Sigmoid colon (tissue), 4 donors: ENCODE results near the gene KCNE1.

Experiments
- EP300 ChIP-seq, 4 donors: sonication (generic); formaldehyde crosslinking; IDR thresholded peaks; one replicate each; pipeline ENCODE4 v1.6.1; 2017; ENCODE audit warnings: antibody characterized with exemption in 4 of 4
- POLR2A ChIP-seq, 2 donors: fragments of 450-650 bp; IDR thresholded peaks; one replicate each; pipeline ENCODE4 v1.6.1; 2016; ENCODE audit warnings: antibody characterized with exemption in 2 of 2, mild to moderate bottlenecking in 2 of 2, moderate library complexity in 2 of 2
- POLR2AphosphoS5 ChIP-seq, 4 donors: sonication (generic); formaldehyde crosslinking; IDR thresholded peaks; one replicate each; pipeline ENCODE4 v1.6.1; 2017; ENCODE audit warnings: antibody characterized with exemption in 4 of 4
- TF ChIP-seq, protein P1 (sequence below), 4 experiments: fragments of 450-650 bp in 3 of 4; fragments of 200-600 bp in 1 of 4; IDR thresholded peaks; one replicate each; pipeline ENCODE4 v1.5.1; 2016 to 2019; ENCODE audit warnings: antibody characterized with exemption in 4 of 4, mild to moderate bottlenecking in 3 of 4, moderate library complexity in 2 of 4

DNA sequence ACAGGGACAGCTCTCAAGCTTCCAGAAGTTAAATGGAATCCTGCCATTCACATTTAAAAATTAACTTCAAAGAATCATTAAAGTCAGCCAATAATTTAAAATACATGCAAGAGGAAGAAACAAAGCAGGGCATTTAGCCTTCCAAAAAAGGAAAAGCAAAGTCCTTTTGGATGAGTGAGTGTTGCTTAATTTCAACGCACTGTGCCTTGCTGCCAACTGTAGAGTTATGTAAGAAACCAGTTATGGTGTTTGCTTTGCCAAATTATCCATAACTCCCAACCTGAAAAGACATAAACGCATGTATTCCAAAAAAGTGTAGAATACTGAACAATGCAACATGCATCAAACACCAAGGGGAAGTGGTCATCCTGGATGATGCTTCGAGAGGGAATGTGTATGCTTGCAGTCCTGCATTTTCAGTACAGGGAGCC is 16.1 kb upstream of the KCNE1 start:
- TF ChIP-seq POLR2A (IDR thresholded peaks at IDR 0.05) = no peak
- TF ChIP-seq, protein P1, sequence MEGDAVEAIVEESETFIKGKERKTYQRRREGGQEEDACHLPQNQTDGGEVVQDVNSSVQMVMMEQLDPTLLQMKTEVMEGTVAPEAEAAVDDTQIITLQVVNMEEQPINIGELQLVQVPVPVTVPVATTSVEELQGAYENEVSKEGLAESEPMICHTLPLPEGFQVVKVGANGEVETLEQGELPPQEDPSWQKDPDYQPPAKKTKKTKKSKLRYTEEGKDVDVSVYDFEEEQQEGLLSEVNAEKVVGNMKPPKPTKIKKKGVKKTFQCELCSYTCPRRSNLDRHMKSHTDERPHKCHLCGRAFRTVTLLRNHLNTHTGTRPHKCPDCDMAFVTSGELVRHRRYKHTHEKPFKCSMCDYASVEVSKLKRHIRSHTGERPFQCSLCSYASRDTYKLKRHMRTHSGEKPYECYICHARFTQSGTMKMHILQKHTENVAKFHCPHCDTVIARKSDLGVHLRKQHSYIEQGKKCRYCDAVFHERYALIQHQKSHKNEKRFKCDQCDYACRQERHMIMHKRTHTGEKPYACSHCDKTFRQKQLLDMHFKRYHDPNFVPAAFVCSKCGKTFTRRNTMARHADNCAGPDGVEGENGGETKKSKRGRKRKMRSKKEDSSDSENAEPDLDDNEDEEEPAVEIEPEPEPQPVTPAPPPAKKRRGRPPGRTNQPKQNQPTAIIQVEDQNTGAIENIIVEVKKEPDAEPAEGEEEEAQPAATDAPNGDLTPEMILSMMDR (IDR thresholded peaks at IDR 0.05) = no peak
- peak in 3 of 4 donors; percentile 41 to 51 (median 49) for TF ChIP-seq POLR2AphosphoS5 (IDR thresholded peaks at IDR 0.05)
- no peak for TF ChIP-seq EP300 (IDR thresholded peaks at IDR 0.05)
